Stimulated activated CD8-positive, alpha-beta memory T cell treated with anti-CD3 and anti-CD28 coated beads, Interleukin-12 subunit alpha, Interleukin-12 subunit beta, amount 100 ng/mL, for 4 hours (primary cell): ENCODE results near the gene PAM16.

Experiments used
- DNase-seq: peaks from one replicate; pipeline ENCODE4 v3.0.0-alpha.2; 2020; ENCODE audit warnings: low read depth

Gene PAM16

GRCh38 chr16:4371357-4372000 is 20.4 kb upstream of the PAM16 start, which contains the start of gene VASN:
Gene VASN, plus strand, starts transcription at chr16:4371848. Its CDS starts 9,030 bp downstream, at chr16:4380878.
- peak; percentile 55 for DNase-seq

- no peak for DNase-seq
Observed at GRCh38 chr16:4370570-4371356, 19.6 kb upstream of the PAM16 start.

DNA sequence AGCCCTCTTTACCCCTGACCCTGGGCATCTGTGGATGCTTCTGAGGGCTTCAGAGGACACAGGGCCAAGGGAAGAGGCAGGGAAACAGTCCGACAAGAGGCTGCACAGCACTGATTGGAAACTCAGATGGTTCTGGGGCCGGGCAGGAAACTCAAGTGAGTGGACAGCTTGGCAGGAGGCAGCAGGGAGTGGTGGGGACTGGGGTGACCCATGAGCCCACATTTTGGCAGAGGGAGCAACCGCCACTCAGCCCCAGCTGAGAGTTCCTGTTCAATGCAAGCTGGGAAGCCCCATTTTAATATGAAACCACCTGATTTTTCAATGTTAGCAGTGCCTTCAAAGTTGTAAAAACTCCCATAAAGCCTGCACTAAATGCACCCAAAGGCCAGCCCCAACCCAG is 19.0 kb upstream of the PAM16 start:
- DNase-seq: no peak

- no peak for DNase-seq
Observed at GRCh38 chr16:4369007-4369733, 18.0 kb upstream of the PAM16 start.

DNA sequence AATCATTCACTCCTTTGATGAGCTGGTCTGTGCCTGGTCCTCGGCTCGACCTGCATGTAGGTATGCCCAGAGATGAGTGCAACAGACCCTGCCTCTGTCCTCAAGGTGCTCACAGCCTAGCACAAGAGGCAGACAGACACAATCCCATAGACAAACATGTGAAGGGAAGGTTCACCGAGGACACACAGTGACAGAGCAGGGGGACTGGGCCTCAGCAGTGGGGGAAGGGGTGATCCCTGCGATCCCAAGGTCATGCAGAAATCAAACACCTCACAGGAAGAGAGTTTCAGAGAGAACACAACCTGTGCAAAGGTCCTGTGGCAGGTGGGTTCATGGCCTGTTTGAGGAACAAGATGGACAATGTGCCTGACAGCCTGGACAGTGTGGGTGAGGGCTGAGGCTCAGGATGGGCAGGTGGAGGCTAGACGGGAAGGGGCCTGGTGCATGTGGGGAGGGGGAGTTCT is 16.3 kb upstream of the PAM16 start:
- DNase-seq: no peak

DNA sequence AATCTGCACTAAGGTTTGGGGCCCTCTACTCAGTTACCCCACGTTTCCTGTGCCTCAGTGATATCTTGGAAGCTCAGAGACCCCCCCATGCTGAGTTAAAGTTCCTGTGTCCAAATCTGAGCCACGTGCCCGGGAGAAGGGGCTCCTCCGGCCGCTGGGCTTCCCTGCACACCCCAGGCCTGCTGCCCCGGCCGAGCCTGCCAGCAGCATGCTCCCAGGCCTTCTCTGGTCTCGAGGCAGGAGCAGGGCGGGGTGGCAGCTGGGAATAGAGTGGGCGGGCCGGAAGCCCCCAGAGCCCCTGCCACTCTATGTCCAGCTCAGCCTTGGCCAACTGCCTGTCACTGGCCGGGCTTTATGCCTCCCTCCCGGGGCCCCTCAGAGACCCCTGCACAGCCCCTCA is 14.9 kb upstream of the PAM16 start:
- no peak for DNase-seq

DNA sequence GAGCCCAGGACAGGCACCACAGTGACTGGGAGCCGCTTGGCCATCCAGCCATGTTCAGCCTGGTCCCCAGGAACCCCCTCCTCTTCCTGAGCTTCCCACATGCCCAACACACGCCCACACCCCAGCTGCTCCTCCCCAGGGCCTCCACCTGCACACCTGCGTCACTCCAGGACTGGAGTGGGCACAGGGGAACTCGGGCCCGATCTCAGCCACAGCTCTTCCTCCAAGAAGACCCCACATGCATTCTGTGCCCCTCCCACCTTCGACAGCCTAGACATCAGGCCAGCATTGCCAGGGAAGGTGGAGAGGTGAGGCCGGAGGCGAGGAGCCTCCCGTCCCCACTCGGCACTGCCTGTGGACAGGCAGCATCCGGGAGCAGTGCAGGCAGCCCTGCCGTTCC is 14.5 kb upstream of the PAM16 start:
- no peak for DNase-seq

DNA sequence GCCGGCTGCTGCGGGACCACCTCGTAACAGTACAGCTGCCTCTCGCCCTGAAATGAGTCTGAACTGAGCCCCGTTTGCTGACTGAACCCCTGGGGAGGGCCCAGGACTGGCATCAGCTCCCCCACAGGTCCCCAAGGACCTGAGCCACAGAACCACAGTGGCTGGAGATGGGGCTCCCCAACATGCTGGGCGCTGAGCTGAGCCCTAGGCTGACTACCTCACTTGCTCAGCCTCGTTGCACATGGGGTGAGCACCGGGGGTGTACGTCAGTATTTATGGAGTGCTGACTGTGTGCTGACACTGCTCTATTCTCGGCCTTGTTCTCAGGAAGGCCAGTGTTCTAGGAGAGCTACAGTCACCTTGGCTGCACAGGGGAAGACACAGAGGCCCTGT is 13.9 kb upstream of the PAM16 start:
- DNase-seq: no peak

GRCh38 chr16:4364196-4365013 is 13.3 kb upstream of the PAM16 start:
- no peak for DNase-seq

DNA sequence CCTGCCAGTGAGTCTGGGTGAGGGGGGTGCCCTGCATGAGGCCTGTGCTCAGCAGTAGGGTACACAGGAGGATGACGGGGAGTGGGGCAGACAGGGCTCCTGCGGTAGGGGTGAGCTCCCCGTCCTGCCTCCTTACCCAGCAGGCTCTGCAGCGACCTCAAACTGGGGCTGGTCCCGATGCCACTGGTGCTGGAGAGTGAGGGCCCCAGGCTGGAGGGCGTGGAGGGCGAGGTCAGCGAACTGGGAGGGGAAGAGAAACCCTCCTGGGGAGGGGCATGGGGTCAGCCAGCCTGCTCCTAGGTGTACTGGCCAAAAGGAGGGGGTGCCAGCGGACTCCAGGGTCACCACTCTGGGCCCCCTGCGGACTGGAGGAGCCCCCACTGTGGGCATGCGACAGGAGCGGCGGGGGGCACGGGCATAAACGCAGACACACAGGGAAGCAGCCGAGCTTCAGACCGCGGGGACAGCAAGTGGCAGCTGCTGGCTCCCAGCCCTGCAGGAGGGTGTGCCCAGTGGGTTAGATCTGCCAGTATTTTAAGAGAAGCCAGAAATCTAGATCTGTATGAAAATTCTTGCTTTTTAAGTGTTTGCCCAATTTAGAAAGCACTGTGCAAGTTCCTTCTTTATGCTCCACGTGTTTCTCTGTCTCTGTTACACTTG is 11.5 kb upstream of the PAM16 start:
- DNase-seq: no peak

DNA sequence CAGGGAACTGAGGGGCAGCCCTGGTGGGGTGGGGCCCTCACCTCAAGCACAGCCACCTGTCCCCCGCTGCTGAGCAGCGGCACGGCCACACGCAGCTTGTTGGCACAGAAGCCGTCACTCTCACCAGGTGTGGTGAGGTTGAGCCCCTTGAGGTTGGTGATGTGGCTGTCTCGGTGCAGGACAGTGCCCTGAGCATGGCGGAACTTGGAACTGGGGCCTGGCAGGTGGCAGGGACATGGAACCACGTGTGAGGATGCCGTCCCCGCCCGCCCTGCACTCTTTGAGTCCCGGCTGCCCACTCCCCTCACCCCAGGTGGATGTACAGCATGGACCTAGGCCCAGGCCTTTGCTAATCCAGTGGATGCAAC is 10.8 kb upstream of the PAM16 start:
- DNase-seq: no peak

DNA sequence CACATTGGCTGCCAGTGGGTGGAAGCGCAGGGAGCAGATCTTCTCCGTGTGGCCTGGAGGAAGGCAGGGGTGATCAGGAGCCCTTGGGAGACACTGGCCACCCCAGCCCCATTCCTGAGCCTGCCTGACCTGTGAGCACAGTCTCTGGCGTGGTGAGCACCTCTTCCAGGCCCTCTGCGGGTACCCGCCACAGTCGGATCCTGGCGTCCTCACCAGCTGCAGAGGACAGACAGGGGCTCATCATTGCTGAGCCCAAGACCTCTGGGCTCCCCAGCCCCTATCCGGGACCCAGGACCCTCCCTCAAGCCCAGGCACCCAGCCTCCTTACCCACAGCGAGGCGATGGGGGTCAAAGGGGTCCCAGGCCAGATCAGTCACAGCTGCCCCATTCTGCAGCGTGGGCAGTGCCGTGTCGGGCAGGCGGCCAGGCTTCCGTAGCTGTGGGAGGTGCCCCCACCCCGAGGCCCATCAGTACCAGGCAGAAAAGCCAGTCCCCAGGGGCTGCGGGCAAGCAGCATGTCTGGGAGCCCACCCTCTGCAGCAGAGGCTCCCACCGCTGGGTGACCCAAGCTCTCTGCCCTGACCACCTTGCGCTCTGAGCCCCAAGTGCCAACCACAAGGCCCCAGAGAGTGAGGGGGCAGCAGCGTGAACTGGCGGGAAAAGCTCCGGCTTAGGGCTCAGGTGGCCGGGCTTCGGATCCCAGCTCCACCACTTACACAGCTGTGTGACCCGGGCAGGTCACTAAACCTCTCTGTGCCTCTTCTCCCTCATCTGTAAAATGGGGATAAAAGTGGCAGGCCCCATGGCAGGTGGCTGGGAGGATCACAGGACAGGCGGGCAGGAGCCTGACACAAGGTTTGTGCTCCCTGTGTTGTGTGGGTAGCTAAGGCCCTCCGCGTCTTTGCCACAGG is 10.2 kb upstream of the PAM16 start:
- DNase-seq: no peak

- no peak for DNase-seq
Observed at GRCh38 chr16:4360538-4361021, 9.5 kb upstream of the PAM16 start.

GRCh38 chr16:4359914-4360313 is 8.8 kb upstream of the PAM16 start:
- DNase-seq: no peak

DNA sequence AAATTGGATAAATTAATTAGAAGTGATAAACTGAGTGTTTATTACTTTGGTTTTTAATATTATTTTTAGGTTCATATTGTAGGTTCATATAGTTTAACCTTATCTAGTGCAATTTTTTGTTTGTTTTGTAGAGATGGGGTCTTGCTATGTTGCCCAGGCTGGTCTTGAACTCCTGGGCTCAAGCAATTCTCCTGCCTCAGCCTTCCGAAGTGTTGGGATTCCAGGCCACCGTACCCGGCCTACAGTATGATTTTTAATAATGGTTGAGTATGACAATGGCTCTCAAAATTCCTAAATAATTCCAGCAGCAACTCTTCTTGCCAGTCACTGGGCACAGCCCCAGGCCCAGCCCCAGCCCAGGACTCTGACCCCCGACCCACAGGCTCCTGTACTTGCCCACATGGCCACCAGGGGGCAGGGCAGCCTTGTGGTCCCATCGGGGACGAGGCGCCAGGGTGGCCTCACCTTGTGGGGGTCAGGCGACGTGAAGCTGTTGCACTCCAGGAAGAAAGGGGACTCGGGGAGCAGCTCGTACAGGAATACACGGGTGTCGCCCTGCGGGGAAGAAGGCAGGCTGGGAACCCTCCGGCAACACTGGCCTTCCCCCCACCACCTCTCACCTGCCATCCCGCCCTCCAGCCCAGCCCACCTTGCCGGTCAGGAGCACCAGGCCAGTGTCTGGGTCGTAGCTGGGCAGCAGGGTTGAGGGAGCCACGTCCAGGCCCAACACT is 7.9 kb upstream of the PAM16 start:
- peak; percentile 54 for DNase-seq

- no peak for DNase-seq
Observed at GRCh38 chr16:4358236-4358635, 7.1 kb upstream of the PAM16 start.

DNA sequence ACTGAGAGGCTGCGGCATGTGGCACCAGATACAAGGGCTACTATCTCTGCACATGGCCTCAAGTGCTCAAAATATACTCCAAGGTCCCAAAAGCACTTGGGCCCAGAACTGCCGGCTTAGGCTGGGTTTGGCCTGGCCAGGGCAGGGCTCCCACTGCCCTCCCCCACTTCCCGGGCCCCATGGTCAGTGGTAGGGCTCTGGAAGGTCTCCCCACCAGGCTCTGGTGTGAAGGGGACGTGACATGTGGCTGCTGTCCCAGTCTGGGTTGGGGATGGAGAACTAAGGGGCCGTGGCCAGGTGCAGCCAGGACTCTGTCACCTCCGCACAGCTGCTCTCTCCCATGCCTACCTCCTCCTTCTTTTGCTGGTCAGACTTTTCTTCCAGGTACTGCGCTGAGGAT is 5.7 kb upstream of the PAM16 start:
- no peak for DNase-seq

- DNase-seq: no peak
Observed at GRCh38 chr16:4354512-4355409, 3.6 kb upstream of the PAM16 start.

- no peak for DNase-seq
Observed at GRCh38 chr16:4353675-4354074, 2.6 kb upstream of the PAM16 start.
